DMS153 treated with DMSO at 0.1 percent for 48 hours (cell line): ENCODE data around the gene SUSD3.

Experiments used
- DNase-seq: peaks from one replicate; lab custom pipeline; 2025; ENCODE audit not compliant: unreplicated experiment; lab: John Stamatoyannopoulos, UW

The SUSD3 gene

GRCh38 chr9:93051680-93052089 lies 6.8 kb upstream of the SUSD3 start:
- DNase-seq, result no peak

GRCh38 chr9:93052791-93053540 lies 5.5 kb upstream of the SUSD3 start:
- no peak for DNase-seq

GRCh38 chr9:93053781-93054331 lies 4.6 kb upstream of the SUSD3 start:
- no peak for DNase-seq

GRCh38 chr9:93054758-93055704 lies 3.5 kb upstream of the SUSD3 start:
- DNase-seq, result no peak

GRCh38 chr9:93057042-93057702 lies 1.3 kb upstream of the SUSD3 start:
- no peak for DNase-seq

- no peak for DNase-seq
Observed at GRCh38 chr9:93057703-93058354, 672 bp upstream of the SUSD3 start.

GRCh38 chr9:93059011-93059714 lies 662 bp downstream of the SUSD3 start:
- no peak for DNase-seq

- no peak for DNase-seq
Observed at GRCh38 chr9:93059715-93060578, 1.4 kb downstream of the SUSD3 start.

GRCh38 chr9:93060746-93061259 lies 2.3 kb downstream of the SUSD3 start:
- DNase-seq, result no peak

- DNase-seq, result no peak
Observed at GRCh38 chr9:93061260-93061751, 2.8 kb downstream of the SUSD3 start.

GRCh38 chr9:93061791-93062763 lies 3.6 kb downstream of the SUSD3 start:
- DNase-seq, result no peak

GRCh38 chr9:93064392-93065134 lies 6.1 kb downstream of the SUSD3 start:
- no peak for DNase-seq

GRCh38 chr9:93065135-93065720 lies 6.7 kb downstream of the SUSD3 start:
- DNase-seq, result no peak

GRCh38 chr9:93066978-93067603 lies 8.6 kb downstream of the SUSD3 start:
- DNase-seq, result no peak

- no peak for DNase-seq
Observed at GRCh38 chr9:93068956-93069355, 10.5 kb downstream of the SUSD3 start.

GRCh38 chr9:93071464-93071863 lies 13.0 kb downstream of the SUSD3 start:
- DNase-seq, result no peak
